HG02678 (cell line): Measurements from ENCODE around the gene CDK11A.
"Not testable (repeated sequence)": the region's sequence is repeated elsewhere in the genome, so short reads cannot be mapped to it uniquely, and the experiment has no call there.

Experiments
- ATAC-seq: cut with Tn5 transposase; IDR thresholded peaks from one replicate; pipeline ENCODE4 v1.9.1; 2021; ENCODE audit warnings: mild to moderate bottlenecking, moderate library complexity; ENCODE audit not compliant: unreplicated experiment

Gene CDK11A

DNA sequence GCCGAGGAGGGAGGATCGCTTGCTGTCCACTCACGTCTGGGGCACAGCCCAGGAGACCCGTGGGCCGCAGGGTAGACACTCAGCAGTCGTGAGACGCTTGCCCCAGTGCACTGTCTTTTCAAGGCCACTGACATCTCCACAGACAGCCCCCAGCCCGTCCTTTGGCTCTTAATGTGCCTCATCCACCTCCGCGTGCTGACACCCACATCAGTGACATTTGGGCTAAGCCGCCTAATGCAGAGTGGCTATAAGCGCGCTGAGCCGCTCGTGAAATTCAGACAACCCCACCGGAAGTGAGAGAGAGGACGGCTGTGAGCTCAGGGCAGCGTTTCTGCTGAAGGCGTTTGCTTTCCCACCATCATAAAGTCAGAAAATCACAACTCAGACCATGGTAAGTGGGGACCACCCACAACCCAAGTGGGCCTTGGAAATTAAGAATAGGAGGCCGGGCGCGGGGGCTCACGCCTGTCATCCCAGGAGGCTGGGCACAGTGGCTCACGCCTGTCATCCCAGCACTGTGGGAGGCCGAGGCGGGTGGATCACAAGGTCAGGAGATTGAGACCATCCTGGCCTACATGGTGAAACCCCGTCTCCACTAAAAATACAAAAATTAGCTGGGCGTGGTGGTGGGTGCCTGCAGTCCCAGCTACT, 40.0 kb downstream of the CDK11A start:
- no peak for ATAC-seq

- no peak for ATAC-seq
Observed at GRCh38 chr1:1683104-1683905, 40.9 kb downstream of the CDK11A start.

- no peak for ATAC-seq
Observed at GRCh38 chr1:1680912-1681273, 43.3 kb downstream of the CDK11A start.

DNA sequence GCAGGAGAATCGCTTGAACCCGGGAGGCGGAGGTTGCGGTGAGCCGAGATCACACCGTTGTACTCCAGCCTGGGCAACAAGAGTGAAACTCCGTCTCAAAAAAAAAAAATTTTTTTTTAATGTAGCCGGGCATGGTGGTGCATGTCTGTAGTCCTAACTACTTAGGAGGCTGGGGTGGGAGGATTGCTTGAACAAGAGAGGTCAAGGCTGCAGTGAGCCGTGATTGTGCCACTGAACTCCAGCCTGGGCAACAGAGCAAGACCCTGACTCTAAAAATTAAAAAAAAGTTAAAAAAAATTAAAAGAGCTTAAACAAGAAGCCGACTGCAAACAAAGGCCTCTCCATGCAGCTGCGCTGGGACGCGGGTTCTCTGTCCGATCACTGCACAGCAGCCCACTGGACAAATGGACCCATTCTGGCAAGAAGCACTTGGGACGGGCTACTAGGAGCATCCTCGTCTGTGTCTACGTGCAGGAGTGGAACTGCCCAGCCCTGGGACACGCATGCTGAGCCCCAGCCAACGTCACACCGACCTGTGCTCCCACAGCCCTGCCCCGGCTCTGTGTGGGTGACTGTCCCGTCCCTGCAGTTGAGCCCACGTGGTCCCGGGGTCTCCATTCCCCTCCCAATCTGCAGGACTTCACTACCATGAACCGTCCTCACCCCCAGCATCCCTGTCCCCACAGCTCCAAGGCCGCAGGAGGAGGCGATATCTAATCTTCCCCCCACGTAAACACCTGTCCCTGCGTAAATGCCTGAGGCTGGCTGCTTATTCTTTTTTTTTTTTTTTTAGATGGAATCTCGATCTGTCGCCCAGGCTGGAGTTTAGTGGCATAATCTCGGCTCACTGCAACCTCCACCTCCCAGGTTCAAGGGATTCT, 43.9 kb downstream of the CDK11A start:
- ATAC-seq: no peak

DNA sequence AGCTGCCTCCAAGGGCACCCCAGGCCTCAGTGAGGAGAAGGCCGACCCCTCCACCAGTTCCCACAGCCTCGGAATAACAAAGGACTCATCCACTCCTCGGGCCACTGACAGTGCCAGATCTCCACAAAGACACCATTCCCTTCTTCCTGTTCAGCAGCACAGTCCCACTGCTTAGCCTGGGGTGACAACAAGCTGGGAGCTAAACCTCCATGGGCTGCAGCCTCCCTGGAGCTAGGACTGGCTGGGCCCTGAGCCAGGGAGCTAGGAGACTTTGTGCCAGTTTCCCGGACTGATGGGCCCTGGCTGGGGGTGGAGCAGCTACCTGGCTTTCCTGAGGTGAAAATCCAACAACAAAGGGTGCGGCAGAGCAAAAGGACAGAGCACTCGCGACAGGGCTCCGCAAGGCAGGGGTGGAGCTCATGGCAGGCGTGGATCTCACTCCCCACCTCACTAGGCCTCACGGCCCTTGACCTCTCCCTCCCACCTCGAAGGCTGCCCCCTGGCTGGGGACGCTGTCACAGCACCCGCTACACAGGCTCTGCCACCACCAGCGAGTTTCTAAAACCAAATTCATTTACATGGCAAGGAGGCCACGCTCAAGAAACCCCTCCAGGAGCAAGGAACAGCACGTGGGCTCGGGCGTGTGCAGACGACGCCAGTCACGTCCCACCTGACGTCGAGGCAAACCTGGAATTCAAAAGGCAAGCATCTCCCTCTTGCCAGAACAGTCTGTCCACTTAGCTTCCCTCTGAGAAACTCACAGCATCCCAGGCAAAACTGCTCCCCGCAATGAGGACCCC, 45.4 kb downstream of the CDK11A start:
- ATAC-seq: peak; percentile 44

GRCh38 chr1:1677718-1678580, 46.2 kb downstream of the CDK11A start:
- peak; percentile 64 for ATAC-seq

DNA sequence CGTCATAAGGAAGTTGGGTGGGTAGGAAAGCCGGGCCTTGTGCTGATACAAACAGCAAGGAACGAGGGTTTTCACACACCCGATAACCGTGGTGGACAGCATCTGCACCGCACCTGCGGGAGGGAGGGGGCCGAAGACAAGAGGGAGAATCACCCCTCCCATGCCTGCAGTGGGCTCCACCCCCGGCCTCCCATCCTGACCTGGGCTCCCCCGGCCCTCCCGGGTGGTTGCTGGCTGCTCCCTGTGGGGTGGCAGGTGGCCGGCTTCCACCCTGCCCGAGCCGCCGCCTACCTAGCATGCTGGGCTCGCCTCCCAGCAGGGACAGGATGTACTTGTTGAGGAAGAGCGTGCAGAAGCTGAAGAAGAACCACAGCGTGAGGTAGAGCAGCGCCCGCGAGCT, 48.1 kb downstream of the CDK11A start:
- ATAC-seq: not testable (repeated sequence)

GRCh38 chr1:1675218-1675617, 48.9 kb downstream of the CDK11A start:
- not testable (repeated sequence) for ATAC-seq

- not testable (repeated sequence) for ATAC-seq
Observed at GRCh38 chr1:1674806-1675205, 49.4 kb downstream of the CDK11A start.

GRCh38 chr1:1672181-1672965, 51.8 kb downstream of the CDK11A start:
- ATAC-seq: no peak

DNA sequence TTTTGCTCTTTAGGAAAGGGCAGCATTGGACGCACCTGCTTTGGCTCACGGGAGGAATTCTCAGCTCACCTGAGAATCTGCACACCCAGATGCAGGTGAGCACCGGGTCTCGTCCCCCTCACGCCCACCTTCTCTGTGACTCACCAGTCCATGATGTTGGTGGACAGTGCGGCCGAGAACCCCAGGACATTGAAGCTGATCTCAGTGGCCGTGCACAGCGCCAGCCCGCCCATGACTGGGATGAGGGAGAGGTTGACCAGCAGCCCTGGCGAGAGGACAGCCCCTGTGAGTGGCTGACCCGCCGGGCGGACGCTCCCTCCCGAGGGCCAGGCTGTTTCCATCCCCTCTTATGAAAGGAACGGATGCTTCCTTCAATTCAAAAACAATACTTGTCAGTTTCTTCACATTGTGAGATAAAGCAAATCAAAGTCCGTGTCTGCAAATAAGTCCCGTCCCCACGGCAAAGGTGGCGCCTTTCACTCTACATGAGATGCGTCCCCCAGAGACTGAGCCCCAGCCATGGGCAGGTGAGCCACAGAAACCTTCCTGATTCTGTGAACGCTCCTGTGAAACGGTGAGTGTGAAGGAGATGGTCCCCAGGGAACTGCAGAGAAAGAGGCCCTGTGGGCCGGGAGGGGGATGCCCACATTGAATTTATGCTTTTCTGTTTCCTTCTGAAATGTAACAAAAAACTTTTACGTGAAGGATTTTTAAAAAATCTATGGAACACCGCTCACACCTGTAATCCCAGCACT, 52.6 kb downstream of the CDK11A start:
- ATAC-seq: no peak

DNA sequence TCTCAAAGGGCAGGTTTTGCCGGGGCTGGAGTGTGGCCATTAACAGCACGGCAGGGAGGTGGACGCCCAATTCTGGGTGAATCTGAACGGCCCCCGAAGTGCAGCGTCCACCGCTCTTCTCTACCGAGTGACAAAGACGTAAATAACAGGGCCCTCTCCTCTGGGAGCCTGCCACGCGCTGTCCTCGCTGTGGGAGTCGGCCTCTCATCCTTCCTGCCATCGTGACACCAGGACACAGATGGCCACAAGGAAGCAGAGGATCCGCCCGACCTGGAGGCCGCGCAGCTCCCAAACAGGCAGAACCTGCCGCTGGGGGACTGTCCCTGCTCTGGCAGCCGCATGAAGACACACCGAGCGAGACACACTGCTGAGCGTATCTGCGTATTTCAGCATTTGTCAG, 53.3 kb downstream of the CDK11A start:
- no peak for ATAC-seq

DNA sequence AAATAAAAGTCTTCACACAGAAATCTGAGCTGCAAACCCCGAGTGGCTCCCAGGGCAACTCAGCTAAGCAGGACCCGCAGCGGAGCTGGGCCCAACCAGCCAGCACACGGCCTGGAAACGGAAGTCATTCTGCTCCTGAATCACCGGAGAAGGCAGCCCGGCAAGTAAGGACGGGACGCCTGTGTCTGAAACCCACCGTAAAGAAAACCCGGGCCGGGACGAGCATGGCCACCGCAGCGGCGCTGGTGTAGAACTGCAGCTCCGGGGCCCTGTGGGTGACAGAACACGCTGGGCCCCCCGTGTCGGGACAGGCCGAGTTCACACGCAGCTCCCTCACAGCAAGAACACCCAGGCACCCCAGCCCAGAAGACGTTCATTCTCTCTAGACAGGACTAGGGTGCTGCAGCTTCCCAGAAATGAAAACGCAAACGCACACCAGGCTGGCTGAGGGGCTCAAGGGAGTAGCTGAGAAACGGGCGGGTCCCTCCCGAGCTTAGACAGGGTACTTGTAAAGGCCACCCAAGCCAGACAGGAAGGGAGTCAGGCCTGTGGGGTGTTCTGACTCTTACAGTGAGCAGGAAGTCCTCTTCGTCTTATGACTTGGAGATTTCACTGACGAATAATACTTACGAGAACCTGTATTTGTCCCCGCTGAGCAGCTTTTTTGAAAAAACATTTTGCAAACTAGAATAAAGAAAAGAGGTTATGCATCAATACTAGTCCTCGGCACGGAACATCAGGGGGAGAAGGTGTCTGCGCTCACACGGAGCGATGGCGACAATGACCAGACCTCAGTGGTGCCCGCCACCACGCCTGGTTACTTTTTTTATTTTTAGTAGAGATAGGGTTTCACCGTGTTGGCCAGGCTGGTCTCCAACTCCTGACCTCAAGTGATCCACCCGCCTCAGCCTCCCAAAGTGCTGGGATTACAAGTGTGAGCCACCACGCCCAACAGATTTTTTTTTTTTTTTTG, 54.4 kb downstream of the CDK11A start:
- ATAC-seq: no peak

DNA sequence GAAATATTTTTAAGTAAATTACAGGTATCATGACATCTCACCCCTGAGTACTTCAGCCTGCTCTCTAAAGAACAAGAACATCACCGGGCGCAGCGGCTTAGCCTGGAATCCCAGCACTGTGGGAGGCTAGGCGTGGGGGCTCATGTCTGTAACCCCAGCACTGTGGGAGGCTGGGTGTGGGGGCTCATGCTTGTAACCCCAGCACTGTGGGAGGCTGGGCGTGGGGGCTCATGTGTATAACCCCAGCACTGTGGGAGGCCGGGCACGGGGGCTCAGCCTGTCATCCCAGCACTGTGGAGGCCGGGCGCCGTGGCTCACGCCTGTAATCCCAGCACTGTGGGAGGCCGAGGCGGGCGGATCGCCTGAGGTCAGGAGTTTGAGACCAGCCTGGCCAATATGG, 57.6 kb downstream of the CDK11A start:
- no peak for ATAC-seq

GRCh38 chr1:1665815-1666251, 58.3 kb downstream of the CDK11A start:
- no peak for ATAC-seq

DNA sequence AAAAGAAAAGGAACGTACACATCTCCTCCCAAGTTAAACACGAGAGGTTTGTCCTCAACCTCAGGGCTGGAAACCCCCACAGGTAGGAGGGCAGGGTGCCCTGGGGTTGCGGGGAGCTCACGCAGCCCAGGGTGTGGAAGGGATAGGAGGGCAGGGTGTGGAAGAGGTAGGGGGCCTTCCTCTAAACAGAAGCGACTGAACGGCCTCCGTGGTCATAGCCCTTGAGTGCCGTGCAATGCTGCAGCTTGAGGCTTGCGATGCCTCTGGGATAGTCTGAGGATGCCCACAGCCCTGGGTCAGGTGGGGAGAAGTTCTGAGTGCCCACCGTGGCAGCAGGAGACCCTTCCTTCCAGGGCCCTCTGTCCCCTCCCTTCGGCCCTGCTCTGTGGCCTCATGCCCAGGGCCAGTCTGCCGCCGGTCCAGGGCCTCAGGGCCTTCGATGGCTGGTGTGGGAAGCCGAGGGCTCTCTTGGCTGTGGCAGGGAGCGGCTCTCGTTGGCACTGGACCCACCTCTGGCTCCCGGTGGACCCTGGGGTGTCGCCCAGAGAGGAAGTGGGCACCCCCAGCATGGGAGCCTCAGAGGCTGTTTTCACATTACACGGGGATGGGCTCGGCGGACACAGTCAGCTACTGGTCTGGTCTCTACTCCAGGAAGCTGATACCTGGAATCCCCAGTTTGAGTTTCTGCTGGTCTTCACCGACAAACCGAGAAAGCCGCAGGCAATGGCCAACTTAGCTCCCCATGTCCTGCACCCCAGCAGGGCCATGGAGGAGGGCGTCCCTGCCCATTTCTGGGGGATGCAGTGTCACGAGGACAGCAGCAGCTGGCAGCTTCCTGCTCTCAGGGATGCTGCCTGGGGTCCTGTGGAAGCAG, 59.0 kb downstream of the CDK11A start:
- no peak for ATAC-seq
